GM12891 (cell line): ENCODE data around the gene FIBP.
A peak's percentile ranks its signal among the peaks of the same experiment; 100 is the strongest.

Experiments
- DNase-seq: peaks from one replicate; pipeline ENCODE4 v3.0.0; 2011; ENCODE audit warnings: low spot score; ENCODE audit not compliant: insufficient read length
- FAIRE-seq: peaks from 2 replicates; lab custom pipeline; 2011; peaks lifted over from hg19 to GRCh38; lab: Jason Lieb, UNC
- PAX5 ChIP-seq: IDR thresholded peaks from 2 replicates; pipeline ENCODE4 v1.6.1; 2011; ENCODE audit warnings: low read length, moderate library complexity, mild to moderate bottlenecking; ENCODE audit not compliant: insufficient read depth, severe bottlenecking
- POLR2A ChIP-seq: IDR thresholded peaks from 2 replicates; pipeline ENCODE4 v1.6.1; 2011; ENCODE audit warnings: low read depth, low read length, control low read depth
- POLR2AphosphoS5 ChIP-seq: IDR thresholded peaks from 2 replicates; pipeline ENCODE4 v1.6.1; 2011; ENCODE audit warnings: low read depth, low read length, control low read depth
- POU2F2 ChIP-seq: IDR thresholded peaks from 2 replicates; pipeline ENCODE4 v1.6.1; 2011; ENCODE audit warnings: low read depth, mild to moderate bottlenecking, control low read depth, low read length, moderate library complexity
- SPI1 ChIP-seq: IDR thresholded peaks from 2 replicates; pipeline ENCODE4 v1.6.1; 2011; ENCODE audit warnings: low read depth, low read length, control low read depth
- TAF1 ChIP-seq: IDR thresholded peaks from 2 replicates; pipeline ENCODE4 v1.6.1; 2011; ENCODE audit warnings: low read depth, low read length, control low read depth

The FIBP gene

DNA sequence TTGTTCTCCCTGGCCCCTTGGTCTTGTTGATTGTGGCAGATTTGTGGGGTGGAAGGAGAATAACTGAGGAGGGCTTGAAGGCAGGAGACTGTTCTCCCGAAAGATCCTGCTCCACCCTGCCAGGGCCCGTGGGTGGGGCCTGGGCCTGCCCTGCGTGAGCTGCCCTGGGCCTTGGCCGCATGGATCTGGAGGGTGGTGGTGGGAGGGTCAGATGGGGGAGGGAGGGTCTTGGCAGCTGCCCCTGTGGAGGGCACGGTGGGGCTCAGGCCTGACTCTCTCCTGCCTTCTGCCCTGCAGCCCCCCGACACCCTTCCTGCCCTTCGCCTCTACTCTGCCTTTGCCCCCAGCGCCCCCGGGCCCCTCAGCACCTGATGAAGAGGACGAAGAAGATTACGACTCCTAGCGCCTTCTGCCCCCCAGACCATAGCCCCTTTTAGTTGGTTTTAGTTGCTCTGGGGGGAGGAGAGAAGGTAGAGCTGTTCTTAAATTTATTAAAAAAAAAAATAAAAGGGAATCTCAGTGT lies 32.8 kb upstream of the FIBP start:
- DNase-seq (no peak), FAIRE-seq (no peak)
- TF ChIP-seq POLR2A (no peak), POLR2AphosphoS5 (no peak), POU2F2 (no peak), PAX5 (no peak), SPI1 (no peak), TAF1 (no peak)

- FAIRE-seq (no peak), DNase-seq (no peak)
- TF ChIP-seq PAX5 (no peak), POU2F2 (no peak), SPI1 (no peak), POLR2AphosphoS5 (no peak), POLR2A (no peak), TAF1 (no peak)
Measured at GRCh38 chr11:65920372-65920802, 32.1 kb upstream of the FIBP start.

DNA sequence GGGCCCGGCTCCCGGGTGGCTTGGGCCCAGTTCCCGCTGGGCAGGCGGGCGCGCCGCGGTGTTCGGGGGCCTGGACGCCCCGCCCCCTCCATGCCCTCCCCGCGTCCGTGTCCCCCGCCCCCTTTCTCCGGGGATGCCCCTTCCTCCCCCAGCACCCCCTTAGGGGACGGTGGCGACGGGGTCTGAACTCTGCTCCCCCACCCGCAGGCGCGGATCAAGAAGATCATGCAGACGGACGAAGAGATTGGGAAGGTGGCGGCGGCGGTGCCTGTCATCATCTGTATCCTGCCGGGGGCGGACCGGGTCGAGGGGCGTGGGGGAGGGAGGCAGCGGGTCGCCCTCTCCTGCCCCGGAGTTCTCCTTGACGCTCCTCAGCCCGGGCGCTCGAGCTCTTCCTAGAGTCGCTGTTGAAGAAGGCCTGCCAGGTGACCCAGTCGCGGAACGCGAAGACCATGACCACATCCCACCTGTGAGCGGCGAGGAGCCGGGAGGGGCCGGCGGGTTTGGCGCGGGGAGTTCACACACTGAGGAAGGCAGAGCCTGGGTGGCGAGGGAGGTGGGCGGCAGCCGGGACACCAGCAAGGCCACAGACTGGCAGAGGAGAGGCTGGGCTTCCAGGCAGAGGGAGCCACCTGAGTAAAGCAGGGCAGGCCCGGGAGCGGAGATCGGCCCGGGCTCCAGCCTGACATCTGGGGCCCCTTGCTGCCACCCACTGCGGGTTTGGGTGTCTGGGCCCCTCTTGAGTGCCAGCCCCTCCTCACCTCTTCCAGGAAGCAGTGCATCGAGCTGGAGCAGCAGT lies 31.5 kb upstream of the FIBP start:
- FAIRE-seq (no peak), DNase-seq (peak; percentile 70)
- no peak for TF ChIP-seq TAF1
- TF ChIP-seq SPI1 = no peak
- no peak for TF ChIP-seq PAX5
- no peak for TF ChIP-seq POLR2A
- TF ChIP-seq POLR2AphosphoS5 = no peak
- no peak for TF ChIP-seq POU2F2

GRCh38 chr11:65919141-65919572 lies 30.9 kb upstream of the FIBP start, which contains the start of gene DRAP1:
DRAP1 (plus strand) TSS chr11:65919426; CDS start chr11:65919502, 76 bp downstream.
- DNase-seq = peak; percentile 98
- FAIRE-seq = peak; percentile 96
- peak; percentile 65 for TF ChIP-seq PAX5
- peak; percentile 37; the same call in 1 of the 2 replicates for TF ChIP-seq TAF1
- no peak for TF ChIP-seq SPI1
- 0 out of 2 replicates have a peak, but pooled peaks have one; percentile 53 for TF ChIP-seq POU2F2
- no peak for TF ChIP-seq POLR2AphosphoS5
- no peak for TF ChIP-seq POLR2A

GRCh38 chr11:65918211-65919140 lies 30.2 kb upstream of the FIBP start, which contains the start of gene C11orf68:
C11orf68 (minus strand) TSS chr11:65919062; CDS start chr11:65919031, 31 bp downstream.
- FAIRE-seq (peak; percentile 66), DNase-seq (peak; percentile 62)
- TF ChIP-seq PAX5 (peak; percentile 10), SPI1 (no peak)

DNA sequence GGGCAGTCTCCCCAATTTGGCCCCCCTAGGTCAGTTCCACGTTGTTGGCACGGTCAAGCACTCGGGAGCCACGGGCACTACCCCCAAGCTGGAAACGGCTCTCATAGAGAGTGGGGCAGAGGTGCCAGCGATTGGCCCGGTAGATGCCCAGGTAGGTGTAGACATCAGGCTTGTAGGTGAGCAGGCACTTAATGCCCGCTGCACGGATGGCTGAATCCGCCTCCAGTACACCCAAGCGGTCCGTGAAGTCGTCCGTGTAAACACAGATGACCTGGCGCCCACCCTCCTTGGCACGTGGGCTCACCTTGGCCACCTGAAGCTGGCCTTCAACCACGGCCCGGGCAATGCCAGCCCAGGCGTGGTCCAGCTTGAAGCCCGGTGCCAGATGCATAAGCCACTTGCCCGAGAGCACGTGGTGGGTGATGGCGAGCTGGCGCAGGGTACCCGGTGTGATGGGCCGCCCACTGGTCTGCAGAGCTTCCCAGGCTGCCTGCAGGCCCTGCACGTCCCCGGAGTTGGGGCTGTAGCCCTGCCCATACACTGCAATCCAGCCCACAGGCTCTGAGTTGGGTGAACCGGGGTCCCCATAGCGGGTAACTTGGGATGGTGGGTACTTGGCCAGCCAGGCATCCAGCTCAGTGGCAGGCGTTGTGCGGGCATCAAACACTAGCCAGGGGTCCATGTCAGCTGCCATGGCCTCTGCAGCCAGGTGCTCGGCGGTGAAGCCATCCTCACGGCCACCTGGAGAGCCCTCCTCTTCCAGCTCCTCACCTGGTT lies 29.4 kb upstream of the FIBP start:
- FAIRE-seq (no peak), DNase-seq (no peak)
- TF ChIP-seq POU2F2 = no peak
- no peak for TF ChIP-seq PAX5
- TF ChIP-seq SPI1 = no peak
- no peak for TF ChIP-seq TAF1
- no peak for TF ChIP-seq POLR2A
- TF ChIP-seq POLR2AphosphoS5 = no peak

DNA sequence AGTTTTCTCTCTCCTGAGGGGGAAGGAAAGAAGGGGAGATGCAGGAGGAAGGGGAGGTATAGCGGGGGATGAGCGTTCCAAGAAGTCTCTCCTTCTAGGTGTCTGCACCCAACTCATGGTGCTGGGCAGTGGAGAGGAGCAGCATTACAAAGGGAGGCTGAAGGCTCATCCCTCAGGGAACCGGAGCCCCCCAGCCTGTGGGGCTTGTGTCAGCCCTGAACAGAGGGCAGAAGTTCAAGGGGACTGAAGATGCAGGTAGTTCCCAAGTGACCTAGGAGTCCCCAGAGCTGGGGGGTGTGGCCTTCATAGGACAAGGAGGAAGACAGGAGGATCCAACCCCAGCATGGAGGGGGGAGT lies 28.8 kb upstream of the FIBP start:
- DNase-seq (no peak), FAIRE-seq (no peak)
- no peak for TF ChIP-seq POU2F2
- no peak for TF ChIP-seq TAF1
- TF ChIP-seq POLR2AphosphoS5 = no peak
- TF ChIP-seq PAX5 = no peak
- no peak for TF ChIP-seq SPI1
- TF ChIP-seq POLR2A = no peak

DNA sequence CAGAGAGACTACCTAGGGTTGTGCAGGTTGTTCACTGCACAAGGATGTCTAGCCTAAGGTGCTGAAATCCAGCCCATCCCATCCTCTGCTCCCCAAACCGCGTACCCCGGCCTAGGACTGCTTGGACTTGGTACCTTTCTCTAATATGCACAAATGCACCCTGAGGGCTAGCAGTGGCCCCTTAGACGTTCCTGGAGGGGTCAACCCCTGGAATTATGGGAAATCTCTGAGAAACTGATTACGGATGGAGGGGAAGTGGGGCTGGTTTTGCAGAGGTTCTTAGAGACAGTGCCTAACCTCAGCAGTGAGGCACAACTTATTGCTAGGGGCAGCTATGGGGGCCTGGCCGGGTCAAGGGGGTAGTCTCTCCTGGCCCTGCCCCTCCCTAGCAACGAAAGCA lies 28.1 kb upstream of the FIBP start:
- FAIRE-seq (no peak), DNase-seq (no peak)
- no peak for TF ChIP-seq POU2F2
- no peak for TF ChIP-seq POLR2A
- no peak for TF ChIP-seq SPI1
- no peak for TF ChIP-seq PAX5
- TF ChIP-seq POLR2AphosphoS5 = no peak
- TF ChIP-seq TAF1 = no peak

DNA sequence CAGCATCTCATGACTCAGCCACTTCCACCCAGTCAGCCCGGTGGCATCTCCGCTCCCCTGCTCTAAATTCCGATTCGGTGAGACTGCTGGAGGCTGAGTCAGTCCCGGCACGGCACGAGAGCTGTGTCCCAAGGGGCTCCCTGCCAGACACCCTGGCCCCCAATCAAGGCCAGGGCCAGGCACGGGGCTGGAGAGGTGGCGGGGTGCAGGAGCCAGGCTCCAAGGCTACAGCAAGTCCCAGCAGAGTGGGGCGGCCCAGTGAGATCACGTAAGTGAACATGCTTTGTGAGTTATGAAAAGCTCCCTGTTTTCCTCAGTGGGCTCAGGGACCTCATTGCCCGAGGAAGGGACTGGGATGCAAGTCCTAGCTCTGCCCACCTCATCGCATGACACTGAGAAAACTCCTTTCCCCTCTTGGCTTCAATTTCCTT lies 27.6 kb upstream of the FIBP start:
- DNase-seq (no peak), FAIRE-seq (no peak)
- peak; percentile 43; the same call in 1 of the 2 replicates for TF ChIP-seq POLR2A
- no peak for TF ChIP-seq SPI1

DNA sequence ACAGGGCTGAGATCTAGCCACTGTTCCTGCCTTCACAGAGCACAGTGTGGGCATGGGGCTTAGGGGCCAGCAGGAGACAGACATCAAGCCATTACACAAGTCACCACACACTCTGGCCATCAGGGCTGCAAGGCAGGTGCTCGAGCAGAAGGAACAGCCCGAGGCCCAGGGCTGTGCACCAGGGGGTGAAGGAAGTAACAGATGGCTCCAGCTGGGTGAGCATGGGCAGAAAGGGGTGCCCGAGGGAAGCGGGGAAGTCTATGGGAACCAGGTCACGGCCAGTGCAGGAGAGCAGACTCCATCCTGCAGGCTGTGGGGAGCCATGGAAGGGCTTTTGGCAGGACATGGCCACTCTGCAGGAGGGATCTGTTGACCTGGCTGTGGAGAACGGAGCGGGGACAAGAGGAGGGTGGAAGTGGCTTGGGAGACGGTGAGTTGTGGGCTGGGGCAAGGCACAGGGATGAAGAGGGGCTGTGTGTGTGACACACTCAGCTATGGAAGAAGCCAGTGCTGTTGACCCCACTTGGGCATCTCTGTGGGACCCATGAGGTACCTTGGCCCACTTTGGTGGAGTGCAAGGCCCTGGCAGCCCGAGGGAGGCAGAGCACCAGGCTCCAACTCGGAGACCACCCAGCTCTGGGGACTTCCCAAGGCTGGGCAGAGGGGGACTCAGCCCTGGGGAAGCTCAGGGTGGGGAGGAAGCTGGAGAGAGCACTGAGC lies 27.0 kb upstream of the FIBP start:
- TF ChIP-seq POLR2A = no peak
- TF ChIP-seq PAX5 = no peak
- no peak for FAIRE-seq
- no peak for DNase-seq
